GM12873 (cell line): ENCODE results near the gene USP32.

Experiments
- CTCF ChIP-seq: IDR thresholded peaks from 2 replicates; pipeline ENCODE4 v1.5.1; 2012; ENCODE audit warnings: low read depth, mild to moderate bottlenecking, moderate library complexity, low read length, control low read depth; ENCODE audit not compliant: insufficient read depth; ENCODE audit errors: missing control alignments

Gene USP32

GRCh38 chr17:60240290-60240689 lies 151.6 kb downstream of the USP32 start:
- no peak for TF ChIP-seq CTCF

- TF ChIP-seq CTCF: no peak
Measured at GRCh38 chr17:60231691-60232090, 160.2 kb downstream of the USP32 start.

GRCh38 chr17:60231234-60231633 lies 160.7 kb downstream of the USP32 start:
- TF ChIP-seq CTCF: peak; percentile 33

- no peak for TF ChIP-seq CTCF
Measured at GRCh38 chr17:60230358-60230757, 161.6 kb downstream of the USP32 start.

- TF ChIP-seq CTCF: no peak
Measured at GRCh38 chr17:60229188-60229802, 162.6 kb downstream of the USP32 start.

- TF ChIP-seq CTCF: no peak
Measured at GRCh38 chr17:60224064-60224463, 167.9 kb downstream of the USP32 start.

- no peak for TF ChIP-seq CTCF
Measured at GRCh38 chr17:60223456-60223855, 168.5 kb downstream of the USP32 start.
